HL-60/S4 treated with retinoic acid at 250 ng/mL for 4 days and 3 days (cell line): ENCODE measurements around the gene ACOT12.
"Not testable (repeated sequence)": the region's sequence is repeated elsewhere in the genome, so short reads cannot be mapped to it uniquely, and the experiment has no call there.

Experiments
- in situ Hi-C: fragments of 300-500 bp; cut with MboI; formaldehyde crosslinking; loops from 2 replicates; pipeline ENCODE4 v1.7.0; 2022; ENCODE audit warnings: low sequenced_read_pairs

ACOT12 gene

DNA sequence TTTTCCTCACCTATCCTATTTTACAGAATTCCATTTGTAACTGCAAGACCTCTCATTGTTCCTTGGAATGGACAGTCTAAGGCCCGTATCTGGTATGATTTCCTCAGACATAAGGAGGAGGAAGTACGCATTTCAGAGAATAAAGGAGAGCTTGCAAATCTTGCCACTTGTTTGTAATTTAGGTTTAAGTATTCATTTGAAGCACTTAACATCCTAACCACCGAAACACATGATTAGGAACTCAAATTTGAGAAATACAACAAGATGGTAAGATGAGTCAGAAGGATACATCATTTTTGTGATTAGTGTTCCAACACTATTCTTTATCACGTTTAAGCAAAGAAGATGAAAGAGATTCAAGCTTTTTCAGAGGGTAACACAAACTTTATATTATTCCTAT, 96.4 kb downstream of the ACOT12 start:
- in situ Hi-C loops, result no loop called here

GRCh38 chr5:81294021-81294420, 99.9 kb downstream of the ACOT12 start:
- in situ Hi-C loops, result not testable (repeated sequence)

GRCh38 chr5:81292130-81292529, 101.8 kb downstream of the ACOT12 start:
- in situ Hi-C loops, result no loop called here

DNA sequence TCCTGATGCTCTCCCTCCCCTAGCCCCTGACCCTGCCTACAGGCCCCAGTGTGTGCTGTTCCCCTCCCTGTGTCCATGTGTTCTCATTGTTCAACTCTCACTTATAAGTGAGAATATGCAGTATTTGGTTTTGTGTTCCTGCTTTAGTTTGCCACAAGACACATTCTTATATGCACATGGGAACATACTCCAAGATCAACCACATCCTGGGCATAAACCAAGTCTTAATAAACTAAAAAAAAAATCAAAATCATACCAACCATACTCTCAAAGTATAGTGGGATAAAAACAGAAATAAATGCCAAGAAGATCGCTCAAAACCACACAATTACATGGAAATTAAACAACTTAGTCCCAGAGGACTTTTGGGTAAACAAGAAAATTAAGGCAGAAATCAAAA, 103.8 kb downstream of the ACOT12 start:
- in situ Hi-C loops, result no loop called here

DNA sequence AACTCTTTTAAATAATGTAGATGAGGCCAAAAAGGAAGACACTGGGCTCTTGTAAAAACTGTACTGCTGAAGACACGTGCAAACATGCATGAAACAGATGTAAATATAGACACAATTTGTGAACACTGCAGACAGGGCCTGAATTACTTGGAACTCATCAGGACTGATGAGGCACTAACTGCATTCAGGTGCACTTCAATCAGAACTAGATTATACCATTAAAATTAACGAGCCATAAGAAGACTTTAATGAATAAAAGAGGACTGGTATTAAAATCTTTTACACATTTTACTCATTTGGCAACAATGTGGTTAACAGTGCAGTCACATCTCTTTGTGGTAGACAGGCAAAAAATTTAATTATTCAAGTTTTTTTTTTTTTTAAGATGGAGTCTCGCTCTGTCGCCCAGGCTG, 105.9 kb downstream of the ACOT12 start:
- in situ Hi-C loops, result no loop called here

GRCh38 chr5:81286059-81286617, 107.8 kb downstream of the ACOT12 start:
- in situ Hi-C loops, result no loop called here

- in situ Hi-C loops, result no loop called here
These were observed 110.0 kb downstream of the ACOT12 start for GRCh38 chr5:81283976-81284375.
